ENCODE measurements around the gene RAI2.
A peak's percentile ranks its signal among the peaks of the same experiment; 100 is the strongest.
"Not testable (repeated sequence)": the region's sequence is repeated elsewhere in the genome, so short reads cannot be mapped to it uniquely, and the experiment has no call there.

The RAI2 gene

GRCh38 chrX:17828171-17828570 lies 32.9 kb downstream of the RAI2 start:
- DNase-seq = no peak

GRCh38 chrX:17826609-17827496 lies 34.2 kb downstream of the RAI2 start:
- DNase-seq = no peak

GRCh38 chrX:17824980-17825379 lies 36.1 kb downstream of the RAI2 start:
- no peak for DNase-seq

- no peak for DNase-seq
Measured at GRCh38 chrX:17822351-17822750, 38.7 kb downstream of the RAI2 start.

- DNase-seq = peak; percentile 18
Measured at GRCh38 chrX:17820100-17820499, 41.0 kb downstream of the RAI2 start.

- peak; percentile 29 for DNase-seq
Measured at GRCh38 chrX:17818726-17819125, 42.4 kb downstream of the RAI2 start.

- DNase-seq = no peak
Measured at GRCh38 chrX:17817251-17817650, 43.8 kb downstream of the RAI2 start.

GRCh38 chrX:17814557-17814956 lies 46.5 kb downstream of the RAI2 start:
- no peak for DNase-seq

- no peak for DNase-seq
Measured at GRCh38 chrX:17814059-17814458, 47.0 kb downstream of the RAI2 start.

GRCh38 chrX:17813277-17813676 lies 47.8 kb downstream of the RAI2 start:
- no peak for DNase-seq

GRCh38 chrX:17812763-17813162 lies 48.3 kb downstream of the RAI2 start:
- no peak for DNase-seq

- no peak for DNase-seq
Measured at GRCh38 chrX:17809984-17810383, 51.1 kb downstream of the RAI2 start.

GRCh38 chrX:17809273-17809672 lies 51.8 kb downstream of the RAI2 start:
- DNase-seq = no peak

- no peak for DNase-seq
Measured at GRCh38 chrX:17805120-17805519, 56.0 kb downstream of the RAI2 start.

GRCh38 chrX:17803449-17803848 lies 57.6 kb downstream of the RAI2 start:
- no peak for DNase-seq

GRCh38 chrX:17802756-17803155 lies 58.3 kb downstream of the RAI2 start:
- DNase-seq = no peak

- no peak for DNase-seq
Measured at GRCh38 chrX:17801431-17801830, 59.7 kb downstream of the RAI2 start.

GRCh38 chrX:17798921-17799320 lies 62.2 kb downstream of the RAI2 start:
- no peak for DNase-seq

- no peak for DNase-seq
Measured at GRCh38 chrX:17792826-17793225, 68.3 kb downstream of the RAI2 start.

GRCh38 chrX:17788956-17789562 lies 72.0 kb downstream of the RAI2 start:
- DNase-seq = no peak

- DNase-seq = peak; percentile 21
Measured at GRCh38 chrX:17788439-17788838, 72.7 kb downstream of the RAI2 start.

GRCh38 chrX:17787557-17787956 lies 73.5 kb downstream of the RAI2 start:
- no peak for DNase-seq

GRCh38 chrX:17786554-17787347 lies 74.3 kb downstream of the RAI2 start:
- DNase-seq = not testable (repeated sequence)

- DNase-seq = no peak
Measured at GRCh38 chrX:17779434-17779833, 81.7 kb downstream of the RAI2 start.

Measured in right hindlimb (tissue), 1 donor.